Measurements from ENCODE around the gene CCT3.
"Not testable (repeated sequence)": the region's sequence is repeated elsewhere in the genome, so short reads cannot be mapped to it uniquely, and the experiment has no call there.

The CCT3 gene

DNA sequence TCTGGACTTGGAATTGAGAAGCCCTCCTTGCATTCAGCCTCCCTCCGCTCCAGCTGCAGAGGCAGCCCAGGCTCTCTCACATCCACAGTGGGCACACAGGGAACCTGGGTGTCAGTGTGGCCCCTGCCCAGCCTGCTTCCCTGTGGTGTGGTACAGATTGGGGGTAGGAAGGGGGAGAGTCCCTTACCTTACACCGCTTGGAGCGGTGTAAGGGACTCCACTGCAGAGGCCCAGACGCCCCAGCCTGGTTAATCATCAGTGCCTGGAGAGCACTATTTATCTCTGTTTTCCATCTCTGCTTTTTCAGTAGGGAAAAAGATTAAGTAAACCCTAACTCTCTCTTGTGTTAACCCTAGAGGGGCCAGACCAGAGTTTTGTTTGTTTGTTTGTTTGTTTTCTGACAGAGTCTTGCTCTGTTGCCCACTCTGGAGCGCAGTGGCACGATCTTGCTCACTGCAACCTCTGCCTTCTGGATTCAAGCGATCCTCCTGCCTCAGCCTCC is 30.1 kb upstream of the CCT3 start:
- DNase-seq, result no peak

GRCh38 chr1:156367383-156368156 is 29.5 kb upstream of the CCT3 start:
- DNase-seq, result no peak

DNA sequence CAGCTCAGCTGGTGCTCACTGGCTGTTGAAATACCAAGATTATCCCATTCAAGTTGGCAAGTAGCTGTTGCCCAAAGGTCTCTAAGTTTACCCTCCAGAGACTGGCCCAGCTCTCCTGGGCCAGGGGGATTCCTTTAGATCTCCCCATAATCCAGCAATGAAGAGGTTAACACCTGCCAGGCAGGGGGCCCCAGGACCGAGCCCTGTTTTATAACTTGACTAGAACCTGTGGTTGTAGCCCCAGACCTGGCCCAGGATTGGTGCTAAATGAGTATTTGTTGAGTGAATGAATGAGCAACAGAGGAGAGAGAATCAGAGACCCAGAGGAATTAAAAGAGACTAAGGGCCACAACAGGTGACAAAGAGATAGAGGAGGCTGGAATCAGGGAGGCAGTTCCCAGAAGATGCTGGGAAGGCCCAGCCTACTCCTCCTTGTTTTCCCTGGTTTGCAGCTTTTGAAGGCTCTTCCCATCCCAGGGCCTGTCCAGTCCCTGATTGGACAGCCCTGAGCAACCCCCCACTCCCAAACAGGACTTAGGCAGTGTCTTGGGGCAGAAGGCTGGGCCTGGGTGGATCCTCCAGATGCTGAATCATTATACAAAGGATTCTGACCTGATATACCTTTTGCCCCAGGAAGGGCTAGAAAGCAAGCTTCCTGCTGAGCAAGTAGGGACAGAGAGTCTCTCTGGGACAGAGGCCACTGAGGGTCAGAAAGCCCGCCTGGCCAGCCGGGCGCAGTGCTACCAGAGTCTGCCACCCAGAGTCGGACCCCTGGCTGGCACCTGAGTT is 28.5 kb upstream of the CCT3 start:
- DNase-seq, result no peak

DNA sequence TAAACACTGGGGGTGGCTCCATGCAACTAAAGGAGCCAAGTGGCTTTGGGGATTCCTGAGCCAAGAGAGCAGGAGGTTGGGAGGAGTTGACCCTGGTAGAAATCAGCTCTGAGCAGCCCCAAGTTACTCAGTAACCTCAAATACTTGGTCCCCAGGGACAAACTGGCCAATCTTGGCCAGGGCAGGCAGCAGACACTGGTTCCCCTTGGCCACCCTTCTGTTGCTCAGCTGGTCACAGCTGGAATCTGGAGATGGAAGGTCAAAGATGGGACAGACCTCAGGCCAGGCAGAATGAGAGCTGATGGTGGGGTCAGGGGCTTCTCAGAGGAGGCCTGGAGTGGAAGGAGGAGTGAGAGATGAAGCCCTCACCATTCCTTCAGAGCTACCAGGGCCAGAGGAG is 27.7 kb upstream of the CCT3 start:
- DNase-seq, result no peak

GRCh38 chr1:156360534-156360933 is 22.4 kb upstream of the CCT3 start:
- DNase-seq, result no peak

DNA sequence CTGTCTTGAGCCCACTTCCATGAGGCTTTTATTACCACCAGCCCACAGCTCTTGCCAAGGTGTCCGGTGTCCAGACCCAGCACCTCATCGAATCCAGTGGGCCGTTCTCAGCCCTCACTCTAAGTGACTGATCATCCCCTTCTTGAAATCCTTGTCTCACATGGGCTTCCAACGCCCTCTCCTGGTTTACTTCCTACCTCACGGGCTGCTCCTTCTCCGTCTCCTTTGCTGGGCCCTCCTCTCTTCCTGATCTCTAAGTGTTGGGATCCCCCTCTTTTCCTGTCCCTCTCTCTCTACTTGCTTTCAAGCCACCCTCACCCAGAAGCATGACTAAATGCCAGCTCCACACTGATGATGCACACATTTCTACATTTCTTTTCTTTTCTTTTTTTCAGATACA is 21.9 kb upstream of the CCT3 start:
- peak; percentile 34 for DNase-seq

DNA sequence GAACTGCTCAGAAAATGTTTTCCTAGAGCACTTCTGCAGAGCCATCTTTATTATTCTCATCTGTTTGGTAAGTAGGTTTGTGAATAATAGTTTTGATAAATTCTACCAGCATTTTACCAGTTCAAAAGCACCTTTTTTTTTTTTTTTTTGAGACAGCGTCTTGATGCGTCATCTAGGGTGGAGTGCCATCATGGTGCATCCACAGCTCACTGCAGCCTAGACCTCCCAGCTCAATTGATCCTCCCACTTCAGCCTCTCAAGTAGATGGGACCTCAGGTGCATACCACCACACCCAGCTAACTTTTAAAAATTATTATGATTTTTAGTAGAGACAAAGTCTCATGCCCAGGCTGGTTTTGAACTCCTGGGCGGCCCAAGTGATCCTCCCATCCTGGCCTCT is 21.2 kb upstream of the CCT3 start:
- DNase-seq, result no peak

GRCh38 chr1:156358641-156359040 is 20.5 kb upstream of the CCT3 start:
- DNase-seq, result no peak

- DNase-seq, result no peak
These were observed 19.9 kb upstream of the CCT3 start for GRCh38 chr1:156357977-156358376.

- DNase-seq, result peak; percentile 10
These were observed 18.9 kb upstream of the CCT3 start for GRCh38 chr1:156356875-156357534.

GRCh38 chr1:156356262-156356874 is 18.3 kb upstream of the CCT3 start:
- no peak for DNase-seq

DNA sequence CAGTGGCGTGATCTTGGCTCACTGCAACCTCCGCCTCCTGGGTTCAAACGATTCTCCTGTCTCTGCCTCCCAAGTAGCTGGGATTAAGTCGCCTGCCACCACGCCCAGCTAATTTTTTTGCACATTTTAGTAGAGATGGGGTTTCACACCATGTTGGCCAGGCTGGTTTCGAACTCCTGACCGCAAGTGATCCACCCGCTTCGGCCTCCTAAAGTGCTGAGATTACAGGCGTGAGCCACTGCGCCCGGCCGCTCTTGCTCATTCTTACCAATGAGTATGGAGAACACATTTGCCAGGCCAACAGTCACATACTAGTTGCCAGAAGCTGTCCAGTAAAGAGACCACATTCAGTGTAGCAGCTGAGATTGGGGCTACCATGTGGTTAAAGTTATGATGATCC is 14.4 kb upstream of the CCT3 start:
- DNase-seq, result not testable (repeated sequence)

- DNase-seq, result peak; percentile 82
These were observed 9.2 kb upstream of the CCT3 start for GRCh38 chr1:156347331-156347730.

- DNase-seq, result peak; percentile 79
These were observed 8.5 kb upstream of the CCT3 start for GRCh38 chr1:156346636-156347035.

DNA sequence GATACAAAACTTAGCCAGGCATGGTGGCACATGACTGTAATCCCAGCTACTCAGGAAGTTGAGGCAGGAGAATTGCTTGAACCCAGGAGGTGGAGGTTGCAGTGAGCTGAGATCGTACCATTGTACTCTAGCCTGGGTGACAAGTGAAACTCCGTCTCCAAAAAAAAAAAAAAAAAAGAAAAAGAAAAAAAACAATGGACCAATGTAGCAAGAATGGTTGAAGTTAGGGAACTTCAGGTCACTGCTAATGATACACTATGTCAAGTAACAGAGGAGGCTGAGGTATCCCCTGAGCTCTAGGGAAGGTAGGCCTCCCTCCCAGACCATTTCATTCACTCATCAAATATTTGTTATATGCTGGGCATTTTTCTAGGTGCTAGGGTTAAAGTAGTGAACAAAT is 7.9 kb upstream of the CCT3 start:
- not testable (repeated sequence) for DNase-seq

DNA sequence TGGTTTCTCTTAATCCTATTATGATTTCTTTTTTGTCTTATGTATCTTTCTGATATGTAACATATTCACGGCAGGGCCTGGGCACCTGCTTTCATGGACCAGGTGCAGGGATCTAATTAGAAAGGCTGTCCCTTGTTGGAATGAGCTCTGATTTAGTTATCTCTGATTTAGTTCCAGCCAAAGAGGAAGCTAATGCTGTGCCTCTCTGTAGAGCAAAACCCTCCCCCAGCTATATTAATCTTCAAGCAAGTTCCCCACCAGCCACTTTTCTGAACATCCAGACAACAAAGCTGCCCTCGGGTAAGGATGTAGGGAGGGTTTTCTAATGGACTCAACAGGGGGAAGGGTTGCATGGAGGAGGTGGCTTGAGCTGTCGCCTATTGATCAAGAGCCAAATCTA is 6.3 kb upstream of the CCT3 start:
- no peak for DNase-seq

DNA sequence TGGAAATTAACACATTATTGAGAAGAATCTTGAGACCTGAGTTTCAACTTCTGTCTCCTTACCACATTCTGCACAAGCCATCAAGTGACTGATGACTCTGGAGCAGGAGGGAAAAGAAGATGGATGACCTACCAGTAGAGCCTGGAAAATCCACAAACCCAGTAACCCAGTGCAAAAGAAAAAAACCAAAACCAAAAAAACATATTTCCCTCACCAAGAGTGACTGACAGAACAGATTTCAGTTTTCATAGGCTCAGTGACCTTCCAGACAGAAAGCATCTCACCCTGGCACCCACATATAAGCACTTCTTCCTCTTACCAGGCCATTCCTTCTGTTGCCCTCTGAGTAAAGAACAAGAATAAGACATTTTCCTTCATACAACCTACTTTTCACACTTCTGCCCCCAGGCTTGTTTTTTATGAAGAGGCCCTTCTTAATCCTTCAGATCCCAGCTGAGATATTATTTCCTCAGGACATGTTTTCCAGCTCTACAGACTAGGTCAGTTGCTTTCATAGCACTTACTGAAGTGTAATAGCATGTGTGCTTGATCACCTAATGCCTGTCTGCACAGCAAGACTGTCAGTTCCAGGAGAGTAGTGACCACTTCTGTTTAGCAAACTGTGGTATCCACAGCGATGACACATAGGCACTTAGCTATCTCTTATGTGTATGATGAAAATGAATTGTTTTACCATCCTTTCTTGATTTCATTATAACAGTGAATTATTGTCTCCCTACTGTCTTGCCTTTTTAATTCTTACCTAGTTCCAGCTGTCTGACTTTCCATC is 4.3 kb upstream of the CCT3 start:
- DNase-seq, result no peak

DNA sequence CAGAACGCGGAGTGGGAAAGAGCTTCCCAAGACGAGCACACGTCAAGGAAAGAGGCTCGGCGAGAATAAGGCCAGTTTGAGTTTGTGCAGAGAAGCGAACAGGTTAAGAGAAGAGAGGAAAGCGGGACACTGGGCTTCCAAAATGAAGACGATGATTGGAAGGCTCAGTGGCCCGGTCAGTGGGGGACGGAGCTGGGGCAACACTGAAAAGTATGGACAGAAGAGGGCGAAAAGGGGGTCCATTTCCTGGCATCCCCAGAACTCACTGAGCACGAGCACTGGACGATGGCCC is 258 bp downstream of the CCT3 start:
- no peak for DNase-seq

GRCh38 chr1:156337052-156337887 is 822 bp downstream of the CCT3 start:
- no peak for DNase-seq

- DNase-seq, result no peak
These were observed 1.9 kb downstream of the CCT3 start for GRCh38 chr1:156336242-156336641.

GRCh38 chr1:156323179-156323578 is 14.9 kb downstream of the CCT3 start:
- not testable (repeated sequence) for DNase-seq

GRCh38 chr1:156320560-156320959 is 17.5 kb downstream of the CCT3 start:
- no peak for DNase-seq
